ACC112 (cell line): ENCODE results near the gene TCOF1.

ENCODE experiments used
- H2AFZ ChIP-seq: fragments of 200-600 bp; sonication (generic); one replicate; pipeline ENCODE4 v1.6.0; 2017; ENCODE audit warnings: antibody characterized with exemption, low read length; ENCODE audit not compliant: unreplicated experiment
- H3K27ac ChIP-seq: fragments of 200-600 bp; sonication (generic); 2 replicates; pipeline ENCODE4 v1.5.1; 2014; ENCODE audit warnings: low read depth, mild to moderate bottlenecking, antibody characterized with exemption, low read length, moderate library complexity
- H3K27me3 ChIP-seq: fragments of 200-600 bp; sonication (generic); 2 replicates; pipeline ENCODE4 v1.6.1; 2014; ENCODE audit warnings: mild to moderate bottlenecking, antibody characterized with exemption, low read length, moderate library complexity, mixed read lengths; ENCODE audit not compliant: insufficient read depth
- H3K36me3 ChIP-seq: fragments of 200-600 bp; sonication (generic); 2 replicates; pipeline ENCODE4 v1.6.1; 2016; ENCODE audit warnings: mild to moderate bottlenecking, antibody characterized with exemption, low read length, moderate library complexity, mixed read lengths; ENCODE audit not compliant: insufficient read depth
- H3K4me1 ChIP-seq: fragments of 200-600 bp; sonication (generic); one replicate; pipeline ENCODE4 v1.6.1; 2016; ENCODE audit warnings: low read length, mixed read lengths; ENCODE audit not compliant: insufficient read depth, unreplicated experiment, control insufficient read depth
- H3K4me3 ChIP-seq: fragments of 200-600 bp; sonication (generic); 2 replicates; pipeline ENCODE4 v1.5.1; 2014; ENCODE audit warnings: mild to moderate bottlenecking, low read depth, low read length
- H3K79me2 ChIP-seq: fragments of 200-600 bp; sonication (generic); one replicate; pipeline ENCODE4 v1.6.0; 2016; ENCODE audit warnings: low read length; ENCODE audit not compliant: control insufficient read depth, unreplicated experiment, insufficient read depth

Gene TCOF1

DNA sequence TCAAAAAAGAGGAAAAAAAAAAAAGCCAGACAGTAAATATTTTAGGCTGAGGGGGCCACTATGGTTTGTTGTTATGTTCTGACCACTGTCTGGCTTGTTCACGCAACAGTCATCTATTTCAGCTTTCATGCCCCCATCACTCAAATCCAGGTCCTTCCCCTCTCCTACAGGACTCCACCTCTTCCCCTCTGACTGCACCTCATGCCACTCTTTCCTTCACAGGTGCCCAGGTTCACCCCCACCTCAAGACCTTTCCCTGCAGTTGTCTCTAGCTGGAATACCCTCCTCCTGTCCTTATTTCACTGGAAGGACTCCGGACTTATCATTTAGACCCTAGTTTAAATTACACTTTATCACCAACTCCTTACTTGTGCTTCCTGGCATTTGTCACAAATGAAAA lies 88.6 kb downstream of the TCOF1 start:
- Histone ChIP-seq H3K36me3 (peaks cover 37% of the 10 kb centered on the region), H3K27me3 (no peaks in the 10 kb centered on the region), H2AFZ (no peak overlapping the region), H3K4me1 (peaks cover 19% of the 10 kb centered on the region), H3K79me2 (peaks cover 42% of the 10 kb centered on the region), H3K4me3 (no peak overlapping the region), H3K27ac (no peak overlapping the region)

DNA sequence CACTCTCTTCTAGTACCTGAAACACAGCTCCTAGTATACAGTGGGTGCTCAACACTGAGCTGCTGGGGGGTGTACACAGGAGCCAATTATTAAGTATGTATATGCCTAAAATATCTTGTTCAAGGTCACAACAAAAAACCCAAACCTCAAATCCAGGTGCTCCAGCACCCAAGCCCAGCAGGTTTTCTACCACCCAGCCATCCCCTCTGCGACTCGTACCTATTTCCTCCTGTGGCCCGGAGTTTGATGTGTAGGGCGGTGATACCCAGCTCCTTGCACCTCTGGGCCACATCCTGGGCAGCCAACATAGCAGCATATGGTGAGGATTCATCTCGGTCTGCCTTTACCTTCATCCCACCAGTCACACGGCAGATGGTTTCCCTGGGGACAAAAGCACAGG lies 89.1 kb downstream of the TCOF1 start:
- Histone ChIP-seq H3K4me3 (peak overlapping the region; percentile 82; the same call in 1 of the 2 replicates), H3K27me3 (no peaks in the 10 kb centered on the region), H3K4me1 (peaks cover 19% of the 10 kb centered on the region), H3K36me3 (peaks cover 37% of the 10 kb centered on the region), H3K27ac (no peak overlapping the region), H2AFZ (no peak overlapping the region), H3K79me2 (peaks cover 42% of the 10 kb centered on the region)

DNA sequence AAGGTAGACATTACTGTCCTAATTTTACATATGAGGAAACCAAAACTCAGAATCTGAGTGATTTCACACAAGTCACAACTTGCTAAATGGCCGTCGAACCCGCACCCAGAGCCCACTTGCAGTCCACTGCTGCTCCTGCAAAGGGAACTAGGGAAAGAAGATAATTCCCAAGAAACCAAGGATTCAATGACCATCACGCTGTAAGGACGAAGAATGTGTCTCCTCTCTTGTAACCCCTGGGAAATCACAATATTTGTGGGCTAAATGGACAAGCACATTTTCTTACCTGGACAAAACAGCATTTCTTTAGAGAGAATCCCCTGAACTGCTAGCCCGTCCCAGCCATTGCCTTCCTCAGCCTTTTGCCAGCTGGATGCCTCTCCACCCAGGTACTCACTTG lies 89.7 kb downstream of the TCOF1 start:
- no peaks in the 10 kb centered on the region for H3K27me3 ChIP-seq
- H3K27ac ChIP-seq, result no peak overlapping the region
- H3K36me3 ChIP-seq, result peaks cover 37% of the 10 kb centered on the region
- peaks cover 42% of the 10 kb centered on the region for H3K79me2 ChIP-seq
- H3K4me3 ChIP-seq, result peak overlapping the region; percentile 82
- peaks cover 19% of the 10 kb centered on the region for H3K4me1 ChIP-seq
- no peak overlapping the region for H2AFZ ChIP-seq

DNA sequence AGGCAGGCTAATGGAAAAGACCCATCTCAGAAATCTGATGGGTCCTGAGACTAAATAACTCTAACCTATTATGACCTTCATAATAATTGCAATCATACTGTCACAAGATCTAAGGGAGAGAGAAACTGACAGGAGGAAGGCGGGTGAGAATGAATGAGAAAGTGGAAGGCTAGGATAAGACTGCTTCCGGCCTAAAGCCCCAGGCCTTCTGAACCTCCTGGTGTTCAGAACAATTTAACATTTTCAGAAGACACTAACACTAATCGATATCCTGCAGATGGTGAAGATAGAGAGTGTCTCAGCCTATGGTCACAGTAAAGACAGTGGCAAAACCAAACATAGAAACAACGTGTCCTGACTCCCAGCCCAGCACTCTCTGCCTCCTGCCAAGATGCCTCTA lies 90.8 kb downstream of the TCOF1 start:
- Histone ChIP-seq H2AFZ (no peak overlapping the region), H3K79me2 (peaks cover 42% of the 10 kb centered on the region), H3K27me3 (no peaks in the 10 kb centered on the region), H3K4me3 (peak overlapping the region; percentile 82), H3K36me3 (peaks cover 37% of the 10 kb centered on the region), H3K27ac (peak overlapping the region; percentile 91; the same call in 1 of the 2 replicates), H3K4me1 (peaks cover 19% of the 10 kb centered on the region)

DNA sequence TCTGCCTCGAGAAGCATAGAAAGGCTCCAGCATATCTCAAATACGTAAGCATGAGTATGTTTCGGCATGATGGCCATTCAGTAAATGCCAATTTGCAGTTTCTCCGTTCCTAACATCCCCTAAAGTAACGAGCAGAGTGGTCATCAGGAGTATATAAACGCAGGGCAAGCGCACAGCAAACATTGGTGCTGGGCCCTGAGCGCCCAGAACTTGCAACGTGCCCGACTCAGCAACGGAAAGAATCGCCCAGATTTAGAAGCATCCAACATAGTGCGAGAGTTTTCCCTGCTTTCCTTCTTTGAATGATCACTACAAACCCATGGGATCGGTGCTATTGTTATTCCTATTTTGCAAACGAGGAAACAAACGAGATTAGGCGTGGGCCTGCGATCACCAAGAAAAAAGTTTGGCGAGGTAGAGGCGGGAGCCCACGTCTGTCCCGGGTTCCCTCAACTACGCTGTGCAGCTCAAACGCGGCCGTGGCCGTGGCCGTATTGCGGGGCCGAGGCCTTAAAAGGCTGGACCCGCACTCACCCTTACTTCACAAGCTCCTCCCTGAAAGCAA lies 91.5 kb downstream of the TCOF1 start:
- Histone ChIP-seq H3K79me2 (peaks cover 42% of the 10 kb centered on the region), H3K27me3 (no peaks in the 10 kb centered on the region), H3K36me3 (peaks cover 37% of the 10 kb centered on the region), H3K4me1 (peaks cover 19% of the 10 kb centered on the region), H2AFZ (no peak overlapping the region), H3K27ac (peak overlapping the region; percentile 91), H3K4me3 (peak overlapping the region; percentile 82)
